Upper lobe of right lung (tissue), 1 donor: ENCODE data around the gene IMPA2. TPM values are rescaled to one million over a fixed set of nuclear protein-coding genes. Genes with fewer than 3 reads are reported as not detected.
A peak's percentile ranks its signal among the peaks of the same experiment; 100 is the strongest.

Source experiments
- ATAC-seq: fragments of 200-7000 bp; cut with Tn5 transposase; one replicate; pipeline ENCODE4 v1.9.1; 2020; ENCODE audit warnings: mild to moderate bottlenecking, moderate library complexity
- DNase-seq: peaks from one replicate; pipeline ENCODE4 v3.0.0-alpha.2; 2020
- H3K27ac ChIP-seq: fragments of 200-600 bp; one replicate; pipeline ENCODE4 v1.8.0; 2022
- H3K27me3 ChIP-seq: fragments of 200-600 bp; one replicate; pipeline ENCODE4 v1.8.0; 2022; ENCODE audit warnings: mild to moderate bottlenecking
- H3K36me3 ChIP-seq: fragments of 200-600 bp; one replicate; pipeline ENCODE4 v1.8.0; 2022
- H3K4me1 ChIP-seq: fragments of 200-600 bp; one replicate; pipeline ENCODE4 v1.8.0; 2022
- H3K4me3 ChIP-seq: fragments of 200-600 bp; one replicate; pipeline ENCODE4 v1.8.0; 2022; ENCODE audit warnings: mild to moderate bottlenecking
- H3K9me3 ChIP-seq: fragments of 200-600 bp; one replicate; pipeline ENCODE4 v1.8.0; 2022
- CTCF ChIP-seq: fragments of 200-600 bp; IDR thresholded peaks from one replicate; pipeline ENCODE4 v1.8.0; 2022; ENCODE audit warnings: antibody characterized with exemption
- intact Hi-C: fragments of 100-400 bp; cut with DNase I; formaldehyde crosslinking; loops from one replicate; pipeline ENCODE4 v1.11.0; 2022
- total RNA-seq: library from RNA; stranded (reverse); fragmentation: NEBNext Ultra II Directional; extraction: Animal tissue kit (Norgen Biotek cat#: 25700); gene quantifications from one replicate; pipeline ENCODE4 v1.2.1, GENCODE V29; 2021
- donor health status: DM: no; HTN: yes; CAD: no; lungs with severe emphysema.

Gene IMPA2
- total RNA-seq, 1 donor from 2014 or later: 54.6 TPM

- peak; percentile 29 for ATAC-seq
- H3K4me3 ChIP-seq: no peak overlapping the region
- H3K27me3 ChIP-seq: no peaks in the 10 kb centered on the region
- intact Hi-C loops: no loop called here
- H3K27ac ChIP-seq: no peak overlapping the region
- DNase-seq: peak; percentile 73
- H3K9me3 ChIP-seq: no peaks in the 10 kb centered on the region
- no peak for TF ChIP-seq CTCF
- peaks cover 4% of the 10 kb centered on the region for H3K36me3 ChIP-seq
- H3K4me1 ChIP-seq: peaks cover 31% of the 10 kb centered on the region
Observed at GRCh38 chr18:12010187-12010802, 29.0 kb downstream of the IMPA2 start.

- Histone ChIP-seq H3K9me3 (no peaks in the 10 kb centered on the region), H3K27me3 (no peaks in the 10 kb centered on the region), H3K36me3 (peaks cover 3% of the 10 kb centered on the region), H3K4me1 (peaks cover 42% of the 10 kb centered on the region), H3K4me3 (no peak overlapping the region), H3K27ac (peak overlapping the region; percentile 75)
- ATAC-seq (no peak), DNase-seq (no peak)
- no peak for TF ChIP-seq CTCF
- intact Hi-C loops: no loop called here
Observed at GRCh38 chr18:12011199-12011956, 30.1 kb downstream of the IMPA2 start.

- ATAC-seq (peak; percentile 60), DNase-seq (peak; percentile 72)
- Histone ChIP-seq H3K36me3 (no peaks in the 10 kb centered on the region), H3K27ac (peak overlapping the region; percentile 75), H3K4me1 (peaks cover 42% of the 10 kb centered on the region), H3K9me3 (no peaks in the 10 kb centered on the region), H3K27me3 (no peaks in the 10 kb centered on the region), H3K4me3 (no peak overlapping the region)
- intact Hi-C loops: no loop called here
- TF ChIP-seq CTCF: no peak
Observed at GRCh38 chr18:12011957-12012549, 30.7 kb downstream of the IMPA2 start.

- H3K9me3 ChIP-seq: no peaks in the 10 kb centered on the region
- no peak overlapping the region for H3K4me3 ChIP-seq
- peak overlapping the region; percentile 75 for H3K27ac ChIP-seq
- peaks cover 42% of the 10 kb centered on the region for H3K4me1 ChIP-seq
- no peaks in the 10 kb centered on the region for H3K36me3 ChIP-seq
- ATAC-seq (peak; percentile 35), DNase-seq (no peak)
- intact Hi-C loops: no loop called here
- no peak for TF ChIP-seq CTCF
- H3K27me3 ChIP-seq: no peaks in the 10 kb centered on the region
Observed at GRCh38 chr18:12012697-12013096, 31.4 kb downstream of the IMPA2 start.

GRCh38 chr18:12013186-12013916 lies 32.0 kb downstream of the IMPA2 start:
- Histone ChIP-seq H3K9me3 (no peaks in the 10 kb centered on the region), H3K36me3 (no peaks in the 10 kb centered on the region), H3K27me3 (no peaks in the 10 kb centered on the region), H3K27ac (peak overlapping the region; percentile 75), H3K4me1 (peaks cover 42% of the 10 kb centered on the region), H3K4me3 (no peak overlapping the region)
- ATAC-seq: peak; percentile 1
- no peak for DNase-seq
- intact Hi-C loops: no loop called here
- no peak for TF ChIP-seq CTCF
